Measurements from ENCODE around the gene NXPH1.
A peak's percentile ranks its signal among the peaks of the same experiment; 100 is the strongest.

NXPH1 gene

DNA sequence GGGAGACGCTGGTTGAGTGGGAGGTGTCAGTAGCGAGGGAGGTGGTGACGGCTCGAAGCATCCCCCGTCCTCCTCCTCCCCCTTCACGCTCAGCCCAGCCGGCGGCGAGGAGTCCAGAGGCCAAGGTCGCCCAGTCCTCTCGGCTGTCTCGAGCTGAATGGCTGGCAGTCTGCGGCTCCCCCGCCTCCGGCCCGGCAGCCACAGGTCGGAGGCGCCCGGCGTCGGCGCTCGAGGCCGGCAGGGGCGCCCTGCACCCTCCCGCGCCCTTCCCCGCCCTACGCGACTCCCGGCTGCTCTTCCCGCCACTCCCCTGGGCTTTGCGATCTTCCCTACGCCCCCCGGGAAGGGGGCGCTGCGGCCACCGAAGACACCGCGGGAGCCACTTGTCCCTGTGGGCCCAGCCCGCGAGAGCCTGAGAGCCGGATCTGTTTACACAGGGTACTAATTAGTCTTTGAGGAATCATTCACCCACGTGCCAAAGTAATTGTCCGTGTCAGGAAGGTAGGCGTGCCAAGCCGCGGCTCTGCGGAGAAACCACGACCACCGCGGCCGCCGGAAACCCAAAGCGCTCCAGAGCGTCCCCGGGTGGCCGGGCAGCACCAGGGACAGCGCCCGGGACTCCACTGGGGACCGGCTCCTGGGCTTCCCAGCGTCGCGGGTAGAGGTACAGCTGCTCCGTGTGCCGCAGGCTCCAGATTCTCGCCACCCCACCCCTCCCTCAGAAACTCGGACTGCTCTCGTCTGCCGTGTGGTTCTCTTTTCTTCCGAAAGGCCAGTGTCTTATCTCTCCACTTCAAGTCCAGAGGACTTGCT, at the start of gene NXPH1:
Gene NXPH1 (plus strand): TSS at position 133 of the 813 bp plus-strand sequence.
- peak; percentile 88 for DNase-seq

DNA sequence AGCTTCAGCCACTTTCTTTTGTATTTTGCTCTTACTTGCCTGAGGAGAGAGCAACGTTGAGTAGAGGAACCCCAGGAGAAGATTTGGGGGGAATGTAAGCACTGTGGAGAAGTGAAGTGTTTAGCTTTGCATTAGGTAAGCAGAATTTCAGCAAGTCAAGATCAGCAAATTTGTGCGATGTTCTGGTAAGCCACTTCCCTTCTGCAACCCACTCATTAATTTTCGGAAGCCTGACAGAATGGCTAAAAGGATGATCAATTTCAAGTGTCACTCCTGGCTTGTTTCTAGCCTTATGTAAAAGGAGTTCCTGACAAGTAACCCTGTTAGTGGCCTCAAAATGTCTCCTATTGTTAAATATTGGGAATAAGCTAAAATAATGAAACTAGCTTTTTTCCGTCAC, 48.5 kb upstream of the NXPH1 start:
- no peak for DNase-seq

DNA sequence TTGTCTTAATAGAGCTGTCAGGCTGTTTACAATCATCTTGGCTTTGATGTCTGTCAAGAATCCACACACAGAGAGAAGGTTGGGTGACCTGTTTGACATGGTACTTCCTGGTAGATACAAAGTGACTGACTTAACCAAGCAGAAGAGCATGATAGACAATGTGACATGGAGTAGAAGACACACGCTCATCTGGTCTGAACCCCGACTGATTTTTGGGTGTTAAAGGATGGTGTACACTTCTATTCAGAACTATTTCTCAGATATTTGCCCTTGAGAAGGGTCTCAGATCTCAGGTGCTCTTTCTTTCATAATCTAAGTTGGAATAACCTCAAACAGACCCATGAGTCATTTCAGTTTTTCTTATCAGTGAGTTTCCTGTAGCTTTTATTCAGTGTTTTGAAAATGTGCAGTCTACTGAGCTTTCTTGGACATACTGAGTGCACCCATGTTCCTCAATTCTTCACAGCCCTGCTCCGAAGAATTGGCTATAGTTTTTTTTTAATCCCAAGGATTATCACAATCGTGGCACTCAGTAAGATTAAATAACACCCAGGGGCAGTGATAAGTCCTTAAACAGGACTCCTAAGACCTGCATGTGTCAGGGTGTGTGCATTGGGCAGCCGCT, 46.4 kb upstream of the NXPH1 start:
- DNase-seq = peak; percentile 72

DNA sequence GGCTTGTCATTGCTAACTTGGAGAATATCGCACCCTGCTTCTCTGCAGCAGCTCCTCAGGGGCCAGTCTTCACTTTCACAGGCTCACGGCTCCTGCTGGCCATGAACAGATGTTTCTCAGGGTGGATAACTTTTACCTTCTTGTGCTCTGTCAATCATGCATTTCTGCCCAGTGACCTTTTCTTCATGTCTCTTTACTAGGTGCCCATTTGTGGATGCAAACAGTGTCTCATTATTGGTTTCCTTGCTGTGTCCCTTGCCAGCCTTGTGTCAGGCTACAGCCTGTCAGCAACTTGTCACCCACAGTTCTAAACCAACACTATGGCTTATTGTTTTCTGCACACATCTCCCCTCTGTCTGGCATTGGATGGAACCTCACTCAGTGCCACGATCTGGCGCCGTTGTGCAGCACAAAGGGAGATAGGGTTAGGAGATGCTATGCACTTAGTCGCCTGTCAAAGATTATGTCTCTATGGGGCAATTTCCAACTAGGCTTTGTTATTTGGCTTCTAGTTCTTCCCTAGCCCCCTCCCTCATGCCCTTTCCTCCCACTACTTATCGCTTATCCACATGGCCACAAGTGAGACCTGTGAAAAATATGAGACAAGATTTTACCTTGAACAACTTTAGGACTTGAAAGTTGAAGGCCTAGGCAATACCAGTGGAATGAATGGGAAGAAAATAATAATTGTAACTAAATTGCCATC, 45.7 kb upstream of the NXPH1 start:
- DNase-seq = no peak

DNA sequence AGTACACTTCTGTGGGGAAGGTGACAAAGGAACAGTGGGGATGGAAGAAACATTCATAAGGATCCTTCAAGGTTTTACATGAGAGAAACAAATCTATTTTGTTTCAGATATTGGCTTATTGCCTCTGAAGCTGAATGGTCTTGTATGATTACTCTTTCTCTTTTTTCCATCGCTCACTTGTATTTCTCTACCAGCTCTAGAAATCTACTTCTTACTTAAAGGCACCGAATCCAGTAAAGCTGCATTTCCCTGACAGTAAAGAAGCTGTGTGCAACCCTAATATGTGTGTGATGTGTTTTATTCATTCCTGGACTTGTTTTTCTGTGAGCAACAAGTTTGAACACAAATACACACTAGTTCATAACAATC, 45.2 kb upstream of the NXPH1 start:
- no peak for DNase-seq

DNA sequence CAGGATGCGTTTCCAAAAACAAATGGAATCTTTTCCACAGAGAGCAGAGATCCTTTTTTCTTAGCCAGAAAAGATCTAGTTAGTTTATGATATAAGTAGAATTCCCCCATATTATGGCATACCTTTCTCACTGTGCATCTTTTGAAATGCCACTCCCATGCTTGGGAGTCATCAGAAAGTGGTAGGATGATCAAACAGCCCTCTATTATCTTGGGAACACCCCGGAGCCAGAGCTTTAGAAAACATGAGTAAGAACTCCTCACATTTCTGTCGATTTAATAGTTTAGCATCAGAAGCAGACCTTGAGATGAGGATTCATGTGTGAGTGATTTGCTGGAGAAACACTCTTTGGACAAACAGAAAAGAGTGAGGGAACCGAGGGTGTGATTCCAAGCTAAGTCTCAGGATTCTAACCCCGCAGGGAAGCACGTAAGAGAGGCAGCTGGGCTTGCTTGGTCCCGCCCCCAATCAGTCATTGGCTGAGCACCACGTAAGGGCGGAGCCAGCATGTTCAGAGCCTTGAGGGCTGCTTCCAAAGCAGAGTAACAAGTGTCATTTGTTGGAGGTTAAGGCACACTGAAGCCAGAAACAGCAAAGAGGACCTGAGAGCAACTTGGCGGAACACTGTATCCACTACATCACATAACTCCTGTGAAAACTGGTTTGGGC, 43.7 kb upstream of the NXPH1 start:
- peak; percentile 75 for DNase-seq

DNA sequence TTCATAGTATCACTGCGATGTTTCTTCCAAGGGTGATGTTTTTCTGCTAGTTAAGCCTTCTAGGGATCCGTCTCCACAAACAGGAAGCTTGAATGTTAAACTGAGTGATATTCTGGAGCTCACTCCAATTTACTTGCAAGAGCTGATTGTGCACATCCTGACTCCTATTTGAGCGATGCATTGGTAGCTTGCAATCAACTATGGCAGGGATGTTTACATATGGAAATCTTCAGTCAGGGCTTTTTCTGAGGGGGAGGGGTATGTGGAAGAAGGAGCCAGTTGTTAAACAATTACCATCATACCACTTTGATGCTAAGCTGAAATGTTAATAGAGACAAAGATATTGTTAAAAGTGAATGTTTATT, 43.2 kb upstream of the NXPH1 start:
- DNase-seq = peak; percentile 56

DNA sequence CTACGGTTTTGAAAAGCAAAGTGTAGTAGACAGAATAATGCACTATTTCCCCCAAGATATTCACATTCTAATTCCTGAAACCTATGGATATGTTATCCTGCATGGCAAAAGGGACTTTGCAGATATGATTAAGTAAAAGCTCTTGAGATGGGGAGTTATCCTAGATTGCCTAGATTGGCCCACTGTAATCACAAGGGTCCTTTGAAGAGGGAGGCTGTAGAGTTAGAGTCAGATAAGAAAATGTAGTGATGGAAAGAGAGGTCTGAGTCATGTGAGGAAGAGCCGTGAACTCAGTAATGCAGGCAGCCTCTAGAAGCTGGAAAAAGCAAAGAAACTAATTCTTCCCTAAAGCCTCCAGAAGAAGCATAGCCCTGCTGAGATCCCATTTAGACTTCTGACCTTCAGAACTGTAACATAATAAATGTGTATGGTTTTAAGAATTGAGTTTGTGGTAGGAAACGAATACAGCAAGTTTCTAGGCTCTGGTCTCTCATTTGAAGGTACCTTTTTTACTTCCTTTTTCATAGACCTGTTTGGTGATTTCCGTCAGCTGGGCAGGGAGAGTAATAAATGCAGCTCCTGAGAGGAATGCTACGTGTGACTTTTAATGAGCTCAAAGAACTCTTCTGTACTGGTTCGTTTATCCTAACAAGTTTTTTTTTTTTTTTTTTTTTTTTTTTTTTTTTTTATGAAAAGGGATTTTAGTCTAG, 41.9 kb upstream of the NXPH1 start:
- no peak for DNase-seq

DNA sequence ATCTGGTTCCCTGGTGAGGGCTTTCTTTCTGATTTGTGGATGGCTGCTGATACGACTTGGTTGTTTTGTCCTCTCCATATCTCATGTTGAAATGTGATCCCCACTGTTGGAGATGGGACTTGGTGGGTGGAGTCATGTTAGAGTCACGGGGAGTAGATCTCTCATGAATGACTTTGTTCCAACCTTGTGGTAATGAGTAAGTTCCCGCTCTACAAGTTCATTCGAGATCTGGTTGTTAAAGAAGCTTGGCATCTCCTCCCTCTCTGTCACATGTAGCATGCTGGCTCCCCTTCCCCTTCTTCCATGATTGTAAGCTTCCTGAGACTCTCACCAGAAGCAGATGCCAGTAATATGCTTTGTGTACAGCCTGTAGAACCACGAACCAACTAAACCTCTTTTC, 37.1 kb upstream of the NXPH1 start:
- DNase-seq = no peak

DNA sequence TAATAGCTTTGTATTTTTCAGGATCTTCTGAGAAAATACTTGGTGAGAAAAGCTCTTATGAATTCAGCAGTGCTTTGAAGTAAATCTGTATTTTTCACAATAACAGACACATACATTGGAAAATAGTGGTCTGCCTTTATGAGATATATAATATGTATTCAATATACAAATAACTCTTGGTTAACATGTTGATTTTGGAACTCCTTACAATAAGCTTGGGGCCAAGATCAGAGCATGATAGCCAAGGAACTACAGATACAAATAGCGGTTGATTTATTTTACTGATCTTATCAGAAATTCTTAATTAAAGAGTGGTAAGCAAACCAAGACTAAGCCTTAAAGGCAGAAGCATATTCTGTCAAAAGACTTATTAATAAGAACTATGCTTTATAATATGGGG, 24.5 kb upstream of the NXPH1 start:
- no peak for DNase-seq

DNA sequence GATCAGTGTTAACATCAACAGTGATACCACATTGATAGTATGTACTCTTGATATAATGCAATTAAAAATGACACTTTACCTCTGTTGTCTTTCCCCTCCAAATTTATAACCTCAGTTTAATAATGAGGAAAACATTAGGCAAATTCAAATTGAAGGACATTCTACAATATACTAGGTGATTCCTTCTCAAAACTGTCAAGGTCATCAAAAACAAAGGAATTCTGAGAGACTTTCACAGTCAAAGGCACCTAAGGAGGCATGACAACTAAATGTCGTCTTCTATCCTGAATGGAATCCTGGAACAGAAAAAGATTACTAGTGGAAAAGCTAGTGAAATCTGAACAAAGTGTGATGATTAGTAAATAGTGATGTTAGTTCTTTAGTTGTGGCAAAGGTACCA, 22.3 kb upstream of the NXPH1 start:
- DNase-seq = no peak

DNA sequence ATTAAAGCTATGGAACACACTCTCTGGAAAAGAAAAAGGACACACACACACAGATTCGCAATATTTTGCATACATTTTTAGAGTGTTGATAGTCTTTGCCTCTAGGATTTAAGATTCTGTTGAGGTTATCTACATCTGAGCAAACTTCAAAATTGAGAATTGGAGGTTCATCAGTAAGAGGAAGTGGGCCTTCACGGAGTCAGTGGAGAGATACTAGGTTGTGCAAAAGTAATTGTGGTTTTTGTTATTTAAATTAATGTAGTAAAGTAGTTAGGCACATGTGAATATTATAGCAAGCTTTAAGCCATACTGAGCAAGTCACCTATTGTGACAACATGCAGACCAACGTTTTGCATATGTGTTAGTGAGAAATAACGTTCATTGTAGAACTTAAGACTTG, 19.8 kb upstream of the NXPH1 start:
- no peak for DNase-seq

DNA sequence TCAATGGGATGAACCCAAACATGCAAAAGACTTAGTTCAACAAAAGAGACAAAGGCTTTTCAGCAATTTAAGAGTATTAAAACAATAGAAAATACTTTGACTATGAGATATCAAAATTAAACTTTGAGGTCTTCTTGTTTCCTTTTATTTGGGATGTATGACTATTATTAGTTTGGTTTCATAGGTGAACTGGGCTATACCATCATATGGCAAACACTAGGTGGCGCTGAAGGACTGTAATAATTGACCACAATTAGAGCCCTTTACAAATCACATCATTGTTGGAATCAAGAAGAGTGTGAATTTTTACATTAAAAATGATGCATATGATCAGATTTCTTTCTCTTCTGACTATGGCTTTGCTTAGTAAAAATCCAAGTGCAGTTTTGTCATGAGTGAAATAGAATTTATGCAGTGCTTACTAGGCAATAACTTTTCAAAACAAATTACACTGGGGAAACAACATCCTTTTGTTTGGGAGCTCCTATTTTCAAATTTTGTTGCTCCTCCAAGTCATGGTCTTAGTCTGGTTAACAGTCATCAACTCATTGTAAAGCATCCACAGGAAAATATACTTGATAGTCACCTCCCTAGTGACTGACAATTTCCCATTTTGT, 14.7 kb upstream of the NXPH1 start:
- DNase-seq = peak; percentile 87

DNA sequence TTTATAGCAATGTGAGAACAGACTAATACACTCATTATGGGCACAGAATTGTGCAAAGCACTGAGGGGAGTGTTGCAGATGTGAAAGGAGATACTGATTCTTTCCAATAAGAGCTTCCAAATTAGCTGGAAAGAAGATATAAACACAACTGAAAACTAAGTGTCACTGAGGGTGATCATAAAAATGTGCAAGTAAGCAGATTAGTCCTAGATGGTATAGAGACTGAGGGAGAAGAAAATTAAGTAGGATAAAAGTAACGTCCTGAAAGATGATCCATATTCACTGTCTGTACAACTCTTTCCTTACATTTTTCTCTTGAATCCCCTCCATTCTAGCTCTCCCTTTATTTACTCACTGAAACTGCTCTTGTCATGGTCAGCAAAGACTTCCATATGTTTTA, 11.2 kb upstream of the NXPH1 start:
- DNase-seq = no peak

DNA sequence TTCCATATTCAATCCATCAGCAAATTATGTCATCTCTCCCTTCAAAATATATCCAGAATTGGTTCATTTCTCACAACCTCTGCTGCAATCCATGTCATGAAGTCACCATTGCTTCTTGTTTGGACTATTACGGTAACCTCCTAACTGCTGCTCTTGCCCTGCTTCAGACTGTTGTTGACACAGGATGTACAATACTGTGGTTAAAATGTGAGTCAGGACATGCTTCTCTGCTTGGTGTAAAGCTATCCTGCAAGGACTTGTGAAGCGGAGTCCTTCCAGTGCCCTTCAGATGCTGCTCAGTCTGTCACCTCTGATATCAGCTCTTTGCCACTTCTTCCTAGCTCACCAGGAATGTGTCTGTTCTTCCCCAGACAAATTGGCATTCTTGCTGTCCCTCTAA, 10.4 kb upstream of the NXPH1 start:
- peak; percentile 62 for DNase-seq

DNA sequence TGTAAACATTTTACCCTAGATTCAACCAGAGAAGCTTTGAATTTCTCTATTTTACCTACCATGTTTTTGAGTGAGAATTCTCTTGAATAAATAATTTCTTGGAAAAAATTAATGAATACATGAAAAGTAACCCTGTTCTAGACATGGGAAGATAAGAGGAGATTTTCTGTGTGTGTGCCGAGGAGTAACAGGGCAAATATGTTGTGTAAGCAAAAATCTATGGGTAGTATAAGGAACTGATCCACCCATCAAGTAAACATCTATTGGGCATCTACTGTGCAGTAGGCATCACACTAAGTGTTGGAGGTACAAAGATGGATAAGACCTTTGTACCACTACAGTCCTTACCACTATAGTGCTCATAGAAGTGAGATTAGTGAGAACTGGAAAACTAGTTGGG, 8.2 kb upstream of the NXPH1 start:
- no peak for DNase-seq

DNA sequence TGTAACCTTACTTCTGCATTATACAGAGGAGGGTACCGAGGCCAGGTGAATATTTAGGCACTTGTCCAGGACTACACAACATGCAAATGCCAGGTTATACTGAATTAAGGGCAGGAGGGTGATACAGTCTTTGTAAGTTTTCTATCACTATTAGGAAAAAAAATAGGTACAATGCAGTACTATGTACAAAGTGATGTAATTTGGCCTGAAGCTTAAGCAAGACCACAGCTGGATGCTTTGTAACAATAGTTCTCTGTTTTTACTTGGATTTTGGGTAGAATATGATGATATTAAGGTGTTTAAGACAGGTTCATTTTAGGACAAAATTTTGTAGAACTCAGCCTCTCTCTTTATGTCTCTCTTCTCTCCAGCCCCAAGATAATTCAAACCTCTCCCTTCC, 2.8 kb upstream of the NXPH1 start:
- no peak for DNase-seq

DNA sequence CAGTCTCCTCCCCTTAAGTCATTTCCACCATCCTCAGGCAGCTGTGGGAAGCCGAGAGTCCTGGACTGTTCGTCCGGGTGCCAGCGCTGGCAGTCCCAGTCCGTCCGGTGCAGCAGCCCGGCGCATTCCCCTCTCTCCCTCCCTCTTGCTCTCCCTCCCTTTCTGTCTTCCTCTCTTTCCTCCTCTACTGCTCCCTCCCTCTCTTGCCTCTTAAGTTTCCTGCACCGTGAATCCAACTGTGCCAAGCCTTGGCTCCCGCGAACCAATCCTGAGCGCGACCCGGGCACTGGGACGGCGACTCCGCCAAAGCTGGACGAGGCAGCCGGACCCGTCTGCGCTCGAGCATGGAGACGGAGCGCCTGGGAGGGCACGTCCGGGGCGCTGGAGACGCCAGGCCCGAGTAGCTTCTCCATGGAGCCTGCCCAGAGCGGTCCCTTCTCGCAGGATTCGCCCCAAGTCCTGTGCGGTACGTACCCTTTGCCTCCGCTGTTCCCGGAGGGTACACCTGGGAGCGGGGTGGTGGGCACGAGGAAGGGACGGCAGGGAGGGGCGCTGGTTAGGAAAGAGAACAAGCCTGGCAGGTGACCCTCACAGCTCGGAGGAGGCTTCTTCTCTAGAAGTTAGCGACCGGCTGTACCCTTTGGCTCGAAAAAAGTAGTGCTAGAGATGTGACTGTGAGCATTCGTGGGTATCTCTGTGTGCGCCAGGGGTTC, 1.0 kb downstream of the NXPH1 start:
- peak; percentile 88 for DNase-seq

DNA sequence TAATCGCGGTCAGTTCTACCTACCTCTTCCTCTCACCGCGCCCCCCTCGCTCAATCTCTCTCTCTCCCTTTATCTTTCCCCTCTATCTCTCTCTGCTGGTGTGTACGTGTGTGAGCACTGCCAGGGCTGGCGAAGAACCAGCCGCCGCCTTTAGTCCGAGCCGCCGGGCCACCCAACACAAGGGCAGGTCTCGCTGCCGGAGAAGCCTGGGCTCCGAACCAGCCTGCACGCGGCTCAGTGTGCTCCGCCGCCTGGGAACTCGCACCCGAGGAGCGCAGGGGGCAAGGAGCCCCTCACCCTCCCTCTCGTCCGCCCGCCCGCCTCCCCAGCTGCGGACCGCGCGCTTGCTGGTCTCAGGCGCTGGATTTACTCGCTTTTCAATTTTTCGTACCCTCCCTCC, 1.7 kb downstream of the NXPH1 start:
- peak; percentile 63 for DNase-seq

DNA sequence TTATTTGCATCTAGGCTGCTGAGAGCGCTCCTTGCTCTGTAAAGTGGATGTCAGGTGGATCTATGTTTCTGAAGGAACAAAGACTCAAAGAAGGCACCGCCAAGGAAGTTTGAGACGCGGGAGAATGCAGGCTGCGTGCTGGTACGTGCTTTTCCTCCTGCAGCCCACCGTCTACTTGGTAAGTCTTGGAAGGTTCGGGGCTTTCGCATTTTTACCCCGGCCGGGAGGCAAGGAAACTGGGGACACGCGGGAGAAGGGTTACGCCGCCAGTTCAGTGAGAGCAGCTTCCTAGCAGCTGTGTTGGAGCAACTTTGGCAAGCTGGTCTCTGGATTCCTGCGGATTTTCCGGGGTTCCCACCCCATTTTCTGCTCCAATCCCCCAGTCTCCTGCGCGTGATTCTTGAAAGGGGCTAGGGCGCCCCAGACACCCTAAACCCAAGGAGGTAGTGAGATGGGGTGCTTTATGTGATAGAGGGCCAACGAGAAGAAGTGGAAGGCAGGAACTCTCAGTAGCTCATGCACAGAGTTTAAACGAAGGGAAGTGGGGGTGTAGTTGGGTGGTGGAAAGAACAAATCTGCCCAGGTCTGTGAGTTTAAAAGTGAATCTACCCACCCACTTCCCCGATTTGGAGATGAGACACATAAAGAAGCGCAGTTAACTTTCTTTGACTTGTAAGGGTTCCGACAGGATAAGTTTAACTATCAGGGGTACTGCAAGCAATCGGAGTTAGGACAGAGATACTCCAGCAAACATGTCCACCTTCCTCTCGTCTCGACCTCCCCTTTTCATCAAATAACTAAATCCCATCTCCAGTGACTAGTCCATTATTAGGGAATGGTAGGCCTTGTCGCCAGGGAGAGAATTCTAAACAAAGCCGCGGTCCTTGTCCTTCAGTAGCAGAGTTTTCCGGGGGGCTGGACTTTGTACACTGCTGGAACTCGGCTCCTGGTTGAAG, 2.5 kb downstream of the NXPH1 start:
- DNase-seq = peak; percentile 42

DNA sequence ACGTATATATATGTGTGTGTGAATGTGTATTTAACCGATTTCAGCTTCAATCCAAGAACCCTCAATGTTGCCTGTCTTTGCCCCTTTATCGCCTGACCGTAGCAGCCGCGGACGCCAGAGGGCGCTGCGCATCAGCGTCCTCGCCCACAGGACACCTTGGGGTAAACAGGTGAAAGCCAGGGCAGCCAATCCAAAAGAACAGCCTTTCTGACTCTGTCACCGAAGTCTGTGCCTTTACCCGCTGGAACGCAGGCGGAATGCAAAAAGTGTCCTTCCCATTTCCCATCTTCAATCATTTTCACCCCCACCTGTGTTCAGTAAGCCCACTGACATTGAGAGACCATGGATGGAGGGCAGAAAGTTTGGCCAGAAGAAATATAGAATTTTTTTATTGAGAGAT, 3.6 kb downstream of the NXPH1 start:
- peak; percentile 94 for DNase-seq

All from DMS53 (cell line).